Stomach (tissue), 4 donors: ENCODE results near the gene SLC38A10.

Experiments
- EP300 ChIP-seq: sonication (generic); formaldehyde crosslinking; IDR thresholded peaks from one replicate; pipeline ENCODE4 v1.6.1; 2017; ENCODE audit warnings: antibody characterized with exemption
- POLR2A ChIP-seq, 4 donors: fragments of 450-650 bp; IDR thresholded peaks; one replicate each; pipeline ENCODE4 v1.6.1; 2016; ENCODE audit warnings: antibody characterized with exemption in 4 of 4, control low read depth in 2 of 4, mild to moderate bottlenecking in 1 of 4, moderate library complexity in 1 of 4
- POLR2AphosphoS5 ChIP-seq, 3 donors: sonication (generic); formaldehyde crosslinking; IDR thresholded peaks; one replicate each; pipeline ENCODE4 v1.6.1; 2016; ENCODE audit warnings: antibody characterized with exemption in 3 of 3
- TF ChIP-seq, protein P1 (sequence below), 7 experiments: fragments of 450-650 bp in 4 of 7; fragments of 200-600 bp in 3 of 7; sonication (generic) in 3 of 7; IDR thresholded peaks; one replicate each; pipeline ENCODE4 v1.5.1; 2016 to 2019; ENCODE audit warnings: antibody characterized with exemption in 7 of 7, control low read depth in 2 of 7, mild to moderate bottlenecking in 1 of 7

DNA sequence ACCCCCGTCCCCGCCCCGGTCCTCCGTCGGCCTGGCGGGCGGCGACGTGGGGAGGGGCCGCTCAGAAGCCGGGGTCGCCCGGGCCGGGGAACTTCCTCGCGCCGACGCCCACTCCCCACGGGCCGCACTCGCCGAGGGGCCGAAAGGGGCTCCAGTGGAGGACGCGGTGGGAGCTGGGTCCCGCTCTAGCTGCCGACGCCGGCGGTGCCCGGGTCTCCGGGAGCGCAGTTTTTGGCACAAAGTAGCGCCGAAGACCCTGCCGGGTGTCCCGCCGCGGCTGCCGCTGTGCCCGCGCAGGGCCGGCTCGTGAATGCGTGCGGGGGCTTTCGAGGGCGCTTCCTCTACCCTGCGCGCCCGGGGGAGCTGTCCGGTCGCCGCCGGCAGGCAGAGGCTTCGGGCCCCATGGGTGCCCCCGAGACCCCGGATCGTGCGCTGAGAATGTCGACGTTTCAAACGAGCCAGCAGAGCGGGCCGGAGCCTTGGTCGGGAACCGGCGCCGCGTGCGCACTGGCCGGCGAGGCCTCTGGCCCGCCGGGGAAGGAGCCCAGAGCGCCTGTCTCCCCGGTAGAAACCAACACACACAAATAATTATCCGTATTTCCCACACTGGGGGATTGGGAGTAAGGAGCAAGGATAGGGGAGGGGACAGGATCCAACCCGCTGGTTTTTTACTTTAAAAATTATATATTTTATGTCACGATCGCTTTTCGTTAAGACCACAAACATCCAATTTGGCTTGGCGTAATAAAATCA, 46.6 kb upstream of the SLC38A10 start:
- TF ChIP-seq, protein P1, sequence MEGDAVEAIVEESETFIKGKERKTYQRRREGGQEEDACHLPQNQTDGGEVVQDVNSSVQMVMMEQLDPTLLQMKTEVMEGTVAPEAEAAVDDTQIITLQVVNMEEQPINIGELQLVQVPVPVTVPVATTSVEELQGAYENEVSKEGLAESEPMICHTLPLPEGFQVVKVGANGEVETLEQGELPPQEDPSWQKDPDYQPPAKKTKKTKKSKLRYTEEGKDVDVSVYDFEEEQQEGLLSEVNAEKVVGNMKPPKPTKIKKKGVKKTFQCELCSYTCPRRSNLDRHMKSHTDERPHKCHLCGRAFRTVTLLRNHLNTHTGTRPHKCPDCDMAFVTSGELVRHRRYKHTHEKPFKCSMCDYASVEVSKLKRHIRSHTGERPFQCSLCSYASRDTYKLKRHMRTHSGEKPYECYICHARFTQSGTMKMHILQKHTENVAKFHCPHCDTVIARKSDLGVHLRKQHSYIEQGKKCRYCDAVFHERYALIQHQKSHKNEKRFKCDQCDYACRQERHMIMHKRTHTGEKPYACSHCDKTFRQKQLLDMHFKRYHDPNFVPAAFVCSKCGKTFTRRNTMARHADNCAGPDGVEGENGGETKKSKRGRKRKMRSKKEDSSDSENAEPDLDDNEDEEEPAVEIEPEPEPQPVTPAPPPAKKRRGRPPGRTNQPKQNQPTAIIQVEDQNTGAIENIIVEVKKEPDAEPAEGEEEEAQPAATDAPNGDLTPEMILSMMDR (IDR thresholded peaks at IDR 0.05) = no peak
- TF ChIP-seq POLR2AphosphoS5 (IDR thresholded peaks at IDR 0.05) (no peak), POLR2A (IDR thresholded peaks at IDR 0.05) (no peak), EP300 (no peak)
